HL-60 (cell line): ENCODE results near the gene MAPK11.

Source experiments
- CTCF ChIP-seq: IDR thresholded peaks from one replicate; pipeline ENCODE4 v1.5.1; 2011; ENCODE audit warnings: low read length, control low read depth, inconsistent platforms; ENCODE audit not compliant: insufficient read depth
- POLR2AphosphoS5 ChIP-seq: IDR thresholded peaks from 2 replicates; pipeline ENCODE4 v1.6.1; 2012; ENCODE audit warnings: low read depth
- REST ChIP-seq: IDR thresholded peaks from 2 replicates; pipeline ENCODE4 v1.6.1; 2012; ENCODE audit warnings: low read depth; ENCODE audit not compliant: insufficient replicate concordance
- SPI1 ChIP-seq: IDR thresholded peaks from 2 replicates; pipeline ENCODE4 v1.6.1; 2012; ENCODE audit warnings: low read depth, mild to moderate bottlenecking, borderline replicate concordance

DNA sequence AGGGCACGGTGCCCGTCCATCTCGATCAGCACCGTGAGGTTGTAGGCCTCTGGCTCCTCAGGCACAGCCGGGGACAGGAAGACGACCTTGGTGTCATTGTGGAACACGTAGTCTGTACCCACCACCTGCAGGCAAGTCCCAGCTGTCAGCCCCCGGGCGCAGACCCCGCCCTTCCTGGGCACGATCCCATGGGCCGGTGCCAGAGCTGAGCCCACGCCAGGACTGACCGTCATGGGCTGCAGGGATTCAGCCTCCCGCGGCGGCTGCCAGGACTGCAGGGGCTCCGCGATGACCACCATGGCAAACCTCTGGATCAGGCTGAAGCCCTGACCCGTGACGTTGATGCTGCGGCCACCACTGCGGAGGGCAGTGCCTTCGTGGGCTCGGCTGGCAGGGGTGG, 11.8 kb upstream of the MAPK11 start:
- TF ChIP-seq CTCF (no peak), REST (no peak), SPI1 (no peak), POLR2AphosphoS5 (no peak)
